ENCODE measurements around the gene CACNA2D3.

GRCh38 chr3:54596087-54596486, 473.7 kb downstream of the CACNA2D3 start:
- TF ChIP-seq CTCF (IDR thresholded peaks at IDR 0.05) (no peak), POLR2A (IDR thresholded peaks at IDR 0.05) (no peak)
